Heart right ventricle (tissue), 16 donors: ENCODE measurements around the gene KNDC1. TPM values are rescaled to one million over a fixed set of nuclear protein-coding genes. Genes with fewer than 3 reads are reported as not detected.

Experiments used
- ATAC-seq, 8 donors: fragments of 200-7000 bp; cut with Tn5 transposase; one replicate each; pipeline ENCODE4 v1.9.1; 2020; ENCODE audit warnings: mild to moderate bottlenecking in 8 of 8, moderate library complexity in 8 of 8, moderate number of reproducible peaks in 1 of 8
- DNase-seq, 2 donors: peaks; one replicate each; pipeline ENCODE4 v3.0.0-alpha.2; 2020
- H3K27ac ChIP-seq, 10 donors: fragments of 200-600 bp; sonication (generic) in 2 of 10; one replicate each; pipeline versions ENCODE4 v1.5.0 to v1.8.0; 2020 to 2022; ENCODE audit warnings: mild to moderate bottlenecking in 3 of 10
- H3K27me3 ChIP-seq, 7 donors: fragments of 200-600 bp; one replicate each; pipeline ENCODE4 v1.8.0; 2021 to 2022; ENCODE audit warnings: mild to moderate bottlenecking in 2 of 7
- H3K36me3 ChIP-seq, 9 donors: fragments of 200-600 bp; sonication (generic) in 1 of 9; one replicate each; pipeline versions ENCODE4 v1.5.0 to v1.8.0; 2020 to 2022; ENCODE audit warnings: mild to moderate bottlenecking in 2 of 9
- H3K4me1 ChIP-seq, 9 donors: fragments of 200-600 bp; sonication (generic) in 1 of 9; one replicate each; pipeline versions ENCODE4 v1.5.0 to v1.8.0; 2020 to 2022; ENCODE audit warnings: mild to moderate bottlenecking in 4 of 9
- H3K4me3 ChIP-seq, 10 donors: fragments of 200-600 bp; sonication (generic) in 2 of 10; one replicate each; pipeline versions ENCODE4 v1.5.0 to v1.8.0; 2020 to 2022; ENCODE audit warnings: mild to moderate bottlenecking in 7 of 10, moderate library complexity in 2 of 10
- H3K9me3 ChIP-seq, 11 donors: fragments of 200-600 bp in 10 of 11; sonication (generic) in 2 of 11; one replicate each; pipeline versions ENCODE4 v1.5.0 to v1.8.0; 2013 to 2022; ENCODE audit warnings: mild to moderate bottlenecking in 2 of 11, control low read depth in 1 of 11, moderate library complexity in 1 of 11
- WGBS, 2 donors: extraction: QIAGEN DNeasy Blood & Tissue Kit; methylation state at CpG; one replicate each; pipeline ENCODE4 v1.1.7; 2013; ENCODE audit warnings: inconsistent platforms in 1 of 2; 5-methylcytosine and 5-hydroxymethylcytosine counted together
- intact Hi-C, 10 donors: fragments of 100-400 bp; cut with DNase I; formaldehyde crosslinking; loops; one replicate each; pipeline versions ENCODE4 v1.11.1 to v1.14.2; 2022
- polyA plus RNA-seq, 2 donors: library from polyadenylated mRNA; stranded (reverse); fragments of 200-250 nt; gene quantifications; one replicate each; pipeline ENCODE4 v1.2.3, GENCODE V29; 2013
- total RNA-seq, 10 donors: library from RNA; stranded (reverse); fragmentation: NEBNext Ultra II Directional in 3 of 10; extraction: Animal tissue kit (Norgen Biotek cat#: 25700) in 3 of 10; gene quantifications; one replicate each; pipeline versions ENCODE4 v1.2.1 to v1.2.4, GENCODE V29; 2021 to 2023
- TF ChIP-seq, protein P1 (sequence below), 9 donors: fragments of 200-600 bp; sonication (generic) in 2 of 9; IDR thresholded peaks; one replicate each; pipeline versions ENCODE4 v1.5.0 to v1.8.0; 2021 to 2022; ENCODE audit warnings: antibody characterized with exemption in 9 of 9, mild to moderate bottlenecking in 5 of 9, moderate library complexity in 1 of 9
- donor health status: Arrhythmogenic right ventricular cardiomyopathy.
- donor health status: ischemic (EF 13 %, LVEDD 7.1; RV severe dilation, severe dysfunction).
- donor health status: healthy with polysubstance abuse.
- donor health status: DM: no; HTN: yes; CAD: no.
- donor health status: DM: no; HTN: no; CAD: no.
- donor health status: ischemic (EF 25% LVEDD 6.9; RV normal size, moderate dysfunction).
- donor health status: ischemic (EF 25% LVEDD 5.7; RV mildly dilated, moderate dysfunction).
- donor health status: healthy.
- donor health status: DM: yes; HTN: yes; CAD: no.
- donor health status: Ischemic cardiomyopathy.
- donor health status: ischemic (EF 35%, LVEDD 5.7; RV mildly dilated, moderate dysfunction).
- donor health status: nonischemic (EF 11% LVEDD 7.7; RV severe dilation, severe dysfunction).
- donor health status: DM: yes; HTN: yes; CAD: no.
- donor health status: PGD.
- donor health status: ischemic (EF 29% LVEDD 5.4; RV normal size, mild dysfunction).
- donor health status: nonischemic (EF 23%, LVEDD 6.1; RV moderate dilation, normal function).

Gene KNDC1
- total and polyA plus RNA-seq, 12 donors = 0.04 to 0.88 (median 0.14) TPM; not detected in 3

DNA sequence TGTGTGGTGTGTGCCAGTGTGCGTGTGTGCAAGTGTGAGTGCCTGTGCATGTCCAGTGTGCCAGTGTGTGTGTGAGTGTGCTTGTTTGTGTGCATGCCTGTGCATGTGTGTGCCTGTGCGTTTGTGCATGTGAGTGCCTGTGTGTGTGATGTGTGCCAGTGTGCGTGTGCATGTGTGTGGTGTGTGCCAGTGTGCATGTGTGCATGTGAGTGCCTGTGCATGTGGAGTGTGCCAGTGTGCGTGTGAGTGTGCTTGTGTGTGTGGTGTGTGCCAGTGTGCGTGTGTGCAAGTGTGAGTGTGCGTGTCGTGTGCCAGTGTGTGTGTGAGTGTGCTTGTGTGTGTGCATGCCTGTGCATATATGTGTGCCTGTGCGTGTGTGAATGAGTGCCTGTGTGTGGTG lies 38.5 kb upstream of the KNDC1 start:
- Histone ChIP-seq H3K27me3 (peaks cover 0 to 34% (median 28%) of the 10 kb centered on the region in 7 donors), H3K27ac (no peak overlapping the region), H3K36me3 (no peaks in the 10 kb centered on the region), H3K4me3 (no peak overlapping the region), H3K9me3 (peaks cover 0 to 19% (median 8%) of the 10 kb centered on the region in 11 donors), H3K4me1 (peaks cover 0 to 6% (median 0%) of the 10 kb centered on the region in 9 donors)
- intact Hi-C loops = loop anchor here in 9 of 10 donors (5.0 to 10.0 kb wide), 8 partner anchors 177 to 464 kb away; partner anchors contain the start of gene CFAP46 (in 4 of the 9)
- WGBS, 2 donors = 82 to 95% methylated on average over 8 of the region's 8 CpGs
- DNase-seq = no peak
- TF ChIP-seq, protein P1, sequence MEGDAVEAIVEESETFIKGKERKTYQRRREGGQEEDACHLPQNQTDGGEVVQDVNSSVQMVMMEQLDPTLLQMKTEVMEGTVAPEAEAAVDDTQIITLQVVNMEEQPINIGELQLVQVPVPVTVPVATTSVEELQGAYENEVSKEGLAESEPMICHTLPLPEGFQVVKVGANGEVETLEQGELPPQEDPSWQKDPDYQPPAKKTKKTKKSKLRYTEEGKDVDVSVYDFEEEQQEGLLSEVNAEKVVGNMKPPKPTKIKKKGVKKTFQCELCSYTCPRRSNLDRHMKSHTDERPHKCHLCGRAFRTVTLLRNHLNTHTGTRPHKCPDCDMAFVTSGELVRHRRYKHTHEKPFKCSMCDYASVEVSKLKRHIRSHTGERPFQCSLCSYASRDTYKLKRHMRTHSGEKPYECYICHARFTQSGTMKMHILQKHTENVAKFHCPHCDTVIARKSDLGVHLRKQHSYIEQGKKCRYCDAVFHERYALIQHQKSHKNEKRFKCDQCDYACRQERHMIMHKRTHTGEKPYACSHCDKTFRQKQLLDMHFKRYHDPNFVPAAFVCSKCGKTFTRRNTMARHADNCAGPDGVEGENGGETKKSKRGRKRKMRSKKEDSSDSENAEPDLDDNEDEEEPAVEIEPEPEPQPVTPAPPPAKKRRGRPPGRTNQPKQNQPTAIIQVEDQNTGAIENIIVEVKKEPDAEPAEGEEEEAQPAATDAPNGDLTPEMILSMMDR (IDR thresholded peaks at IDR 0.05) = no peak
- no peak for ATAC-seq

- no peak overlapping the region for H3K4me3 ChIP-seq
- H3K36me3 ChIP-seq = no peaks in the 10 kb centered on the region
- H3K9me3 ChIP-seq = peaks cover 0 to 19% (median 8%) of the 10 kb centered on the region in 11 donors
- no peak overlapping the region for H3K27ac ChIP-seq
- intact Hi-C loops = loop anchor here (2.0 to 10.0 kb wide), 9 partner anchors 178 to 465 kb away; partner anchors contain the start of gene CFAP46 (in 4 of the 10)
- peaks cover 0 to 38% (median 30%) of the 10 kb centered on the region in 7 donors for H3K27me3 ChIP-seq
- no peak for ATAC-seq
- H3K4me1 ChIP-seq = peaks cover 0 to 6% (median 0%) of the 10 kb centered on the region in 9 donors
- 84 to 86% methylated on average over 33 of the region's 33 CpGs for WGBS, 2 donors
- DNase-seq = peak in 1 of 2 donors; percentile 4
- TF ChIP-seq, protein P1 (IDR thresholded peaks at IDR 0.05) = no peak
Measured at GRCh38 chr10:133122171-133122935, 37.7 kb upstream of the KNDC1 start.

GRCh38 chr10:133123050-133123745 lies 36.8 kb upstream of the KNDC1 start:
- no peak overlapping the region for H3K4me3 ChIP-seq
- peaks cover 0 to 6% (median 0%) of the 10 kb centered on the region in 9 donors for H3K4me1 ChIP-seq
- intact Hi-C loops = loop anchor here (2.0 to 10.0 kb wide), 9 partner anchors 178 to 466 kb away; partner anchors contain the start of gene CFAP46 (in 4 of the 10)
- DNase-seq (no peak), ATAC-seq (no peak)
- WGBS, 2 donors = 81 to 85% methylated on average over 39 of the region's 39 CpGs
- H3K27me3 ChIP-seq = peaks cover 0 to 38% (median 30%) of the 10 kb centered on the region in 7 donors
- TF ChIP-seq, protein P1 (IDR thresholded peaks at IDR 0.05) = no peak
- H3K36me3 ChIP-seq = no peaks in the 10 kb centered on the region
- H3K27ac ChIP-seq = no peak overlapping the region
- H3K9me3 ChIP-seq = peaks cover 0 to 16% (median 8%) of the 10 kb centered on the region in 11 donors

GRCh38 chr10:133123746-133124356 lies 36.2 kb upstream of the KNDC1 start:
- no peak for DNase-seq

More at GRCh38 chr10:133123746-133124356, 36.2 kb upstream of the KNDC1 start:
- H3K27ac ChIP-seq = no peak overlapping the region
- intact Hi-C loops = loop anchor here (2.0 to 10.0 kb wide), 10 partner anchors 179 to 467 kb away; partner anchors contain the start of gene CFAP46 (in 4 of the 10)
- ATAC-seq = peak in 1 of 8 donors; percentile 11
- H3K36me3 ChIP-seq = no peaks in the 10 kb centered on the region
- TF ChIP-seq, protein P1 (IDR thresholded peaks at IDR 0.05) = no peak
- peaks cover 0 to 38% (median 30%) of the 10 kb centered on the region in 7 donors for H3K27me3 ChIP-seq
- no peak overlapping the region for H3K4me3 ChIP-seq
- H3K9me3 ChIP-seq = peaks cover 0 to 16% (median 7%) of the 10 kb centered on the region in 11 donors
- WGBS, 2 donors = 77 to 78% methylated on average over 23 of the region's 23 CpGs
- peaks cover 0 to 6% (median 0%) of the 10 kb centered on the region in 9 donors for H3K4me1 ChIP-seq
